ENCODE measurements around the gene MCU.
A peak's percentile ranks its signal among the peaks of the same experiment; 100 is the strongest.
"Not testable (repeated sequence)": the region's sequence is repeated elsewhere in the genome, so short reads cannot be mapped to it uniquely, and the experiment has no call there.

The MCU gene, protein sequence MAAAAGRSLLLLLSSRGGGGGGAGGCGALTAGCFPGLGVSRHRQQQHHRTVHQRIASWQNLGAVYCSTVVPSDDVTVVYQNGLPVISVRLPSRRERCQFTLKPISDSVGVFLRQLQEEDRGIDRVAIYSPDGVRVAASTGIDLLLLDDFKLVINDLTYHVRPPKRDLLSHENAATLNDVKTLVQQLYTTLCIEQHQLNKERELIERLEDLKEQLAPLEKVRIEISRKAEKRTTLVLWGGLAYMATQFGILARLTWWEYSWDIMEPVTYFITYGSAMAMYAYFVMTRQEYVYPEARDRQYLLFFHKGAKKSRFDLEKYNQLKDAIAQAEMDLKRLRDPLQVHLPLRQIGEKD

DNA sequence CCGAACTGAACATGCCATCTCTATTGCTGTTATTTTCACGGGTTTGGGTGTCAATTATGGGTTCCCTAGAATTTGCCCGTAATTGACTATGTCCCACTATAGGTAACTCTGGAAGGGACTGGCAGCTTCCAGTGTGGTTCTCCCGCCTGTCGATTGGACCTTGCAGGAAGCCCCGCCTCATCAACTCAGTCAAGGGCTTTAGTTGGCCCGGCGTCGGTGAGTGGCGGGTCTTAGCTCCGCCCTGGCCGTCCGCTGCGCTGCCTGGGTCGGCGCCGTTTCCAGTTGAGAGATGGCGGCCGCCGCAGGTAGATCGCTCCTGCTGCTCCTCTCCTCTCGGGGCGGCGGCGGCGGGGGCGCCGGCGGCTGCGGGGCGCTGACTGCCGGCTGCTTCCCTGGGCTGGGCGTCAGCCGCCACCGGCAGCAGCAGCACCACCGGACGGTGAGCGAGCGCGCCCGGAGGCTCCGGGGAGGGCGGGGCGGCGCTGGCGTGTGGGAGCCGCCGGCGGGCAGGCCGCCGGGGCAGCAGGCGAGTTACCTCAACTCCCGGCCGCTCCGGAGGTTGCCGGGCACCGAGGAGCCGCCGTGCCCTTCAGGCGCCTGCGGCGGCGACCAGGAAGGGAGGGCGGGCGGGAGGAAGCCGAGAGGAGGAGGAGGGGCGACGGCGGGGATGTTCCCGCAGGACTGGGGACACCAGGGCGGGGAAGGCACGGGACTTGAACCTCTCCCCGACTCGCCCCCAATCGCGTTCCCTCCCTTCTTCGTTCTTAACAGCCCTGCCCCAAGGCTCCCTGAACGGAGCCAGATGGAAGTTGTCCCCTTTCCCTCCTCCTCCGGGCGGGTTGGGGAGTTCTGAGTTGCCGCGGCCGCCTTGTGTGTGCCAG is at the start of gene MCU:
Gene MCU (plus strand): TSS at position 281 of the 881 bp plus-strand sequence. CDS start 9 bp downstream, at position 290.
- DNase-seq, result peak; percentile 96

- no peak for DNase-seq
Observed at GRCh38 chr10:72642318-72642717, 49.6 kb upstream of the MCU start.

DNA sequence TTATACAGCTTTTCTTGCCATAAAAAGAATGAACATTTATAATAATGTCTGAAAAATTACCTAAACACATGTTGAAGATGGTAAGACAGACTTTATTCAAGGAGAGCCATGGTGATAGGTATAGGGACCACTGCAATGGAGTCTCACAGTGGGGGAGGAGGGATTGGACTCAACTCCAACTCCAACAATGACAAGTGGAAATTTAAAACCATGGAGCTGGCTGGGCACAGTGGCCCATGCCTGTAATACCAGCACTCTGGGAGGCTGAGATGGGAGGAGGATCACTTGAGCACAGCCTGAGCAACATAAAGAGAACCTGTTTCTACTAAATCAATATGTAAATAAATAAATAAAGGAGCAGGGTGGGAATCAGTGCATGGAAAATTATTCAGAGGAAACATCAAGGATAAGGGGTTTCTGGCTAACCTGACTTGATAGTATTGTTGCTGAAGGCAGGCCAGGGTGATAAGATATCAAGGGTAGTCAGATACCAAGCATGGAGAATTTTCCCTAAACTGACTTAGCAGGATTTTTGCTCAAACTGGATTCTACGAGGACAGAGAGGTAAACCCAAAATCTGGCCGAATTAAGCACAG is 46.6 kb upstream of the MCU start:
- DNase-seq, result no peak

GRCh38 chr10:72646971-72647370 is 45.0 kb upstream of the MCU start:
- not testable (repeated sequence) for DNase-seq

GRCh38 chr10:72648301-72648700 is 43.6 kb upstream of the MCU start:
- DNase-seq, result no peak

DNA sequence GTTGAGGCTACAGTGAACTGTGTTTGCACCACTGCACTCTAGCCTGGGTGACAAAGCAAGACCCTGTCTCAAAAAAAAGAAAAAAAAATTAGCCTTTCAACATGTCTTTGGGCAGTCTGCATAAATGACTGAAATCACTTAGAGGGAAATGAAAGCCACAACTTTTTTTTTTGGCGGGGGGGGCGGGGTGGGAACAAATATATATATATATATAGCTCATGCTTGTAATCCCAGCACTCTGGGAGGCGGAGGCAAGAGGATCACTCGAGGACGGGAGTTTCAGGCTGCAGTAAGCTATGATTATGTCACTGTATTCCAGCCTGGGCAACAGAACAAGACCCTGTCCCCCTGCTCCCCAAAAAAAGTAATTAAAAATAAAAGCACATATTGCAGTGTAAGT is 42.7 kb upstream of the MCU start:
- DNase-seq, result no peak

GRCh38 chr10:72653383-72654096 is 38.4 kb upstream of the MCU start:
- no peak for DNase-seq

- no peak for DNase-seq
Observed at GRCh38 chr10:72654720-72655119, 37.2 kb upstream of the MCU start.

GRCh38 chr10:72658696-72659400 is 33.1 kb upstream of the MCU start:
- DNase-seq, result no peak

GRCh38 chr10:72659694-72660093 is 32.2 kb upstream of the MCU start:
- DNase-seq, result no peak

GRCh38 chr10:72660220-72660619 is 31.7 kb upstream of the MCU start:
- no peak for DNase-seq

- no peak for DNase-seq
Observed at GRCh38 chr10:72661431-72661830, 30.5 kb upstream of the MCU start.

- no peak for DNase-seq
Observed at GRCh38 chr10:72663971-72664370, 28.0 kb upstream of the MCU start.

- DNase-seq, result no peak
Observed at GRCh38 chr10:72665925-72666324, 26.0 kb upstream of the MCU start.

GRCh38 chr10:72667207-72667864 is 24.6 kb upstream of the MCU start:
- no peak for DNase-seq

DNA sequence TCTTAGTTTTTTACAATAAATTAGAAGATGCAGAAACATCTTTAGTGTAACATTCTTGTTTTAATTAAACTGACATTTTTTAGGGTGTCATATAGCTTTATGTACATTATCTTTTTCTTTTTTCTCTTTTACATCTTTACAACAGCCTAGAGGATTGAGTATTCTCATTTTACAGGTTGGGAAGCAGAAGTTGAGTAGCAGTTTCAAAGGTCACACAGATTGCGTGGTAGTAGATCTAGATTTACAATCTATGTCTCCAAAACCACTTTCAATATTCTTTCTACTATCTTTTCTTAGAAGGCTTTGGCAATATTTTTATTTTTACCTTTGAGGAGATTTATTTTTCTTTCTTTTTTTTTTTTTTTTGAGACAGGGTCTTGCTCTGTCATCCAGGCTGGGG is 18.7 kb upstream of the MCU start:
- no peak for DNase-seq

GRCh38 chr10:72674174-72674573 is 17.8 kb upstream of the MCU start:
- not testable (repeated sequence) for DNase-seq

DNA sequence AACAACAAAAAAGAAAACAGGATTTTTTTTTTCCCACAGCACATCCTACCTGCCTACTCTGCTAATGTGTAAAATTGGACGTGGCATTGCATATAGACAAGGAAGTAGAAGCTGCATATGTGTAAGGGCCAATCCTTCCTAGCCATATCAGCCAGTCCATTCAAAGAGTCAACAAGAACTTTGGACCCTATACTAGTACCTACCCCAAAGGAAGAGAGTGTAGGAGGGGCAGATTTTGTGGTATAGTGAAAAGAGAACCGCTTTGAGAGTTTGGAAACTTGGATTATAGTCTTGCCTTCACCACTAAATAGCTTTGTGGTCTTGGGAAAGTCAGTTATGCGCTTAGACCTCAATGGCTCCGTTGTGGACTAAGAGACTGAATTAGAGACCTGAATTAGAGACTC is 12.1 kb upstream of the MCU start:
- DNase-seq, result no peak

GRCh38 chr10:72682638-72683037 is 9.3 kb upstream of the MCU start:
- DNase-seq, result no peak

DNA sequence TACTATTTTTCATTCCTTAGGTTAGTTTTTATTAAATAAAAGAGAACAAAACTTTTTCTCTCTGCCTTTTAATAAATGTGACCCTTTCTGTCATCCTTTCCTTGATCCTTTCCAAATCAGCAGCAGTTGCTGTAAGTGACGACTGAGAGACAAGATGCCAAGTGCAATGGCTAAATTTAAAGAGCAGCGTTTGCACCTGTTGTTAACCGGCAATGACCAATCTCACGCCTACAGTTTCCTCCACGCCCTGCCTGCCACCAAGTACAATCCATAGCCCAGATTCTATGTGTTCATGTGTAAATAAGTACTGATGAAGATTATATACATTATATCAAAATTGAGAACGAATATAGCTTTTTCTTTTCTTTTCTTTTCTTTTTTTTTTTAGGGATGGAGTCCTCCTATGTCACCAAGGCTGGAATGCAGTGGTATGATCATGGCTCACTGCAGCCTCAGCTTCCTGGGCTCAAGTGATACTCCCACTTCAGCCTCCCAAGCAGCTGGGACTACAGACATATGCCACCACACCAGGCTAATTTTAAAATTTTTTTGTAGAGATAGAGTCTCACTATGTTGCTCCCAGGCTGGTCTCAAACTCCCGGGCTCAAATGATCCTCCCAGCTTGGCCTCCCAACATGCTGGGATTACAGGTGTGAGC is 6.5 kb upstream of the MCU start:
- DNase-seq, result peak; percentile 57

GRCh38 chr10:72686430-72686829 is 5.5 kb upstream of the MCU start:
- DNase-seq, result not testable (repeated sequence)
